HG03039 (cell line): Measurements from ENCODE around the gene PDK3.
A peak's percentile ranks its signal among the peaks of the same experiment; 100 is the strongest.

ENCODE experiments used
- ATAC-seq: cut with Tn5 transposase; IDR thresholded peaks from one replicate; pipeline ENCODE4 v1.9.1; 2021; ENCODE audit warnings: mild to moderate bottlenecking, moderate library complexity; ENCODE audit not compliant: unreplicated experiment

Gene PDK3

DNA sequence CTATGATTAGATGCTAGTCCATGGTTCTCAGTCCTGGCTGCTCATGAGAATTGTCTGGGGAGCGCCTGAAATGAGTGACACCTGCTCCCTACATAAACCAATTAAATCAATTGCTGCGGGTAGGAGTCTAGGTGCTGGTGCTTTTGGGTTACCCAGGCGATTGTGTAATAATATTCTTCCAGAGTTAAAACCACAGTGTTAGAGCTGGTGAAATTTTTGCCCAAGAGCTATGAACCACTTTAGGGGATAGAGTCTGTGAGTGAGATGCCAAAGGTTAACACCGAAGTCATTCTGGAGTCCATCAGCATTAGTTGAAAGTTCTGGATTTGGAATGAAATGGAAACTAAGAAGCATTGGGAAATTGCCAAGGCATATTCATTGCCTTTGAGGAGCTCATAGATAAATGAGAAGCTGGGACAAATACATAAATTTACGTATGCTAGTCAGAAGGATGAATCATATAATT lies 15.3 kb downstream of the PDK3 start:
- ATAC-seq = peak; percentile 21

DNA sequence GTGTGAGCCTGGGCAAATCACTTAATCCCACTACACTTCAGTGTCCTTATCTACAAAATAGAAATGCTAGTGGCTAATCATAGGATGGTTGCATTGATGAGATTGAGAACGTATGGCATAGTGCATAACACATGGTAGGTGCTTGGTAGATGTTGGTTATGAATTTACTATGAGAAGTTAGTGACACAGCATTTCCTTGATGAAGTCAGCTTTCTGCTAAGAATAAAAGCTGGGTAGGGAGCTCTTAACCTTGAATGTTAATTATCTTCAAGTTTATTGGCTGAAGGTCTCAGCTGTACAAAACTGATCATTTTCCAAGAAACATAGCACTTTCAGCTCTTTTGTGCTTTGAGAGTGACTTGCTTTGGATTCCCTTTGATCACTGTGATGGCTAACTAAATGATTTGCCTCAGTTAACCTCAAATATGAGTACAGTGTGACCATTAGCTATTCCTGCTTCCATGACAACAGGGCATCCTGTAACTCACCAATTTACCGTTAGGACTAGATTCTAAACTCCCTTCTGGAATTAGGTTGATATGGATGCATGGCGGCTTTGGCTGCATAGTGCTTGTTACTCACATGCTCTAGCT lies 17.8 kb downstream of the PDK3 start:
- no peak for ATAC-seq

DNA sequence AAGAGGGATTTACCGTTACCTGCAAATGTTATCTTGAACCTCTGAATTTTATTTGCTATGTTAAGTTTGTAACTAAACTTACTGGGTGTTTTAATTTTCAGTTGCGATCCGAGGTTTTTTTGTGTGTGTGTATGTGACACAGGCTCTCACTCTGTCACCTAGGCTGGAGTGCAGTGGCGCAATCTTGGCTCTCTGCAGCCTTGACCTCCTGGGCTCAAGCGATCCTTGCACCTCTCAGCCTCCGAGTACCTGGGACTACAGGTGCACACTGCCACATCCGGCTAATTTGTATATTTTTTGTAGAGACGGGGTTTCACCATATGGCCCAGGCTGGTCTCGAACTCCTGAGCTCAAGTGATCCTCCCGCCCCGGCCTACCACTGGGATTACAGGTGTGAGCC lies 18.5 kb downstream of the PDK3 start:
- ATAC-seq = no peak

DNA sequence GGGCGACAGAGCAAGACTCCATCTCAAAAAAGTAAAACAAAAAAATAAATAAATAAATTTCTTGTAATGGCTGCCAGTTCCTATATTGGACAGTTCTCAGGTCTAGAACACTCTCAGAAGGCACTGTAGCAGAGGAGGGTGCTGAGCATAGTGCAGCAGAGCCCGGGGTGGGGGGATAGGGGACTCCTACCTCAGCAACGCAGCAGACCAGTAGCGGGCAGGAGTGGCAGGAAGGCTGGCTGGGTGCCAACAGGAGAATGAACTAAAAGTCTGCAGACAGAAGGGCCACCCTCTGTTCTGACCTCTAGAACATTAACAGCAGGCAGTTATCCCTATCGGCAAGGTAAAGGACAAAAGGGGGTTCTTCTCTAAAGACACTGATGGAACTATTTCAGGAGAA lies 20.2 kb downstream of the PDK3 start:
- ATAC-seq = no peak

DNA sequence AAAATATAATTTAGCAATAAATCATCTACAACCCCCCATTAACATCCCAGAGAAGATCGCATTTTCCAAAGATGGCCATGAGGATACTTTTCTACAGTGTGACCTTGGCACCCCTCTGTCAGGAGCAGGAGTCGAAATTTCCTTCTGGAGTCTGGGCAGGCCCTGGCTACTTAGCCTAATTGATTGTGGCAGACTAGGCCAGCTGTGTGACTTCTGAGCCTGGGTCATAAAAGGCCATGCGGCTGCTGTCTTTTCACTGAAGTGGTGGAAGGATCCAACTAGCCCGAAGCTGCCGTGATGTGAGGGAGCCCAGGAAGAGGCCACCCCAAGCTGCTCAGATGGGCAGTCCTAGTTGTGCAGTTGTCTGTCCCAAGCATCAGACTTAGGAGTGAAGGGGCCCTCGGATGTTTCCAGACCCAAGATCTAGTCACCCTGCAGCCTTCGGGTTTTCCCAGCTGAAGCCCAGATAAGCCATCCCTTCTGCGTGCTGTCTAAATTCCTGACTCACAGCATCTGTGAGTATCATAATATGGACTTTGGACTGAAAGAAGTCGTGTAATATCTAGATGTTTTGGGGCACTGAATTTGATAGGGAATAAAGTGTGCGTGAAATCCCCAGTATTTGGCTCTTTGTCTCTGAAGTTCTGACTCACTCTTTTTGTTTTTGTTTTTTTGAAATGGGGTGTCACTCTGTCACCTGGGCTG lies 21.0 kb downstream of the PDK3 start:
- no peak for ATAC-seq

DNA sequence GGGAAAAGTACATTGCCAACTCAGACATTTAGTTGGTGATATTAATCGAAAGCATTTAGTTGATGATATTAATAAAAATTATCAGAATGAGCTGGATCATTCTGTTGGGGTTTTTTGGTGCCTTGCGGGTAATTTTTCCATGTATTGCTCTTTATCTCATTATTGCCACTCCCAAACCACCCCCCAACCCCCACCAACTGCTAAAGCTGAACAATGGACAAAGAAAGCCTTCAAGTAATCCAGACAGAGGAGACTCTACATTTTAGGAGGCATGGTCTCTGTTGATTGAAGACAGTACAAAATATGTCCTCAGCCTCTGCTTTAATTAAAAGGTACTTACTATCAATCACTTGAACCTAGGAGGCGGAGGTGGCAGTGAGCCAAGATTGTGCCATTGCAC lies 22.5 kb downstream of the PDK3 start:
- ATAC-seq = no peak

DNA sequence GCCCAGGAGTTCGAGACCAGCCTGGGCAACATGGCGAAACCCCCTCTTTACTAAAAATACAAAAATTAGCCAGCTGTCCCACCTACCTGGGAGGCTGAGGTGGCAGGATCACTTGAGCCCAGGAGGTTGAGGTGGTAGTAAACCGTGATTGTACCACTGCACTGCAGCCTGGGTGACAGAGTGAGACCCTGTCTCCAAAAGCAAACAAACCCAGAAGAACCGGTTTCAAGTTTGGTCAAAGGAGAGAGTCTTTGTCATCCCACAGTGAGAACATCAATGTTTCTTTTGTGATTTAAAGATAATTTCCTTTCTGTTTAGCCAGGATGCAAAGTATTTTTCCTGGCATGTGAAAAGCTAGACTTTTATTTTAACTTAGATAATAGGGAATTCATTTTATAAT lies 26.7 kb downstream of the PDK3 start:
- ATAC-seq = no peak

DNA sequence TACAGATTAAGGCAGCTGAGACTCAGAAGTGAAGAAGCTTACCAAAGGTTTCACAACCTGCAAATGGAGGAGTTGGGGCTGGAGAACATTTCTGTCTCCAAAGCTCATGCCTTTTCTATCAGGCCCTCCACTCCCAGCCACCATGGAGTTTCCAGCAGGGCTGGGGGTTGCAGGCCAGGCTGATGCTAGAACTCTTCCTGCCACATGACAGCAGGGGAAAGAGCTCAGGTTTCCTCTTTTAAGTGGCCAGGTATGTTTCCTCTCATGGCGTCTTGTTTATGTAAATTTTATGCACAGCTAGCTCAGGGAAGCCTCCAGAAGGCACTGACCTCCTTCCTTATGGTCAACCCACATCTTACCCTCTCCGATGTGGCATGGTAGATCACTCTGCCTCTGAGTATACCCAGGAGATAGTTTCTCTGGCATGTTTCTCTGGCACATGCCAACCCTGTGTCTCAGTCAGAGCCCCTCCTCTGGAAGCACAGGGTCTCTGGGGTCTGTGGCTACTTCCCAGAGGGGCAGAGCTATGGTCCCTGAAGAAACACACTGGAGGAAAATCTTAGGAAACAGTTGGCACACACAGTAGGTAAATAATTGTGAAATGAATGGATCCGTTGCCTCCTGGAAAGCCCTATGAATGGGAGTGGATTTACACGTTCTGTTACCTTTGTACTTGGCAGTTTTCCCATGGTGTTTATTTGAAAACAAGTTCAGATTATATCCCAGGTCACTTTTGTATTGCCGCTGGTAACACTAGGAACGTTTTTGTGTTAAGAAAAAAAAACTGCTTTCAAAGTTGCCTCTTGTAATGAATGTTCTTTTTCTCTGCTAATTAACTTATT lies 28.9 kb downstream of the PDK3 start:
- ATAC-seq = no peak

DNA sequence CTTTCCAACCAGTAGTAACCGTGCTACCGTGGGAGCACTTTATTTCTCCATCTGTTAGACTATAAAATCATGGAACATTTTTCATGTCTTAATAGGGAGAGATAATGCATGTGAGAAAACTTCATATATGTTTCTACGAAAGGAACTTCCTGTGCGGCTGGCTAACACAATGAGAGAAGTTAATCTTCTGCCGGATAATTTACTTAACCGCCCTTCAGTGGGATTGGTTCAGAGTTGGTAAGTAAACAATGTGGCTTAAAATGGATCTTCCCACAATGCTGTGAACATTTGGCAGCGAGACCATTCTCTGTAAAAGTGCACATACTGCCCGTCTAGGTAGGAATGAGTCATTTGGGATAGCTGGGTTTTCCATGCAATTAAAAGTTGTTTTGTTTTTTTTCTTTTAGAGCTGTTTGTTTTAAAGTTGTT lies 29.6 kb downstream of the PDK3 start:
- no peak for ATAC-seq

DNA sequence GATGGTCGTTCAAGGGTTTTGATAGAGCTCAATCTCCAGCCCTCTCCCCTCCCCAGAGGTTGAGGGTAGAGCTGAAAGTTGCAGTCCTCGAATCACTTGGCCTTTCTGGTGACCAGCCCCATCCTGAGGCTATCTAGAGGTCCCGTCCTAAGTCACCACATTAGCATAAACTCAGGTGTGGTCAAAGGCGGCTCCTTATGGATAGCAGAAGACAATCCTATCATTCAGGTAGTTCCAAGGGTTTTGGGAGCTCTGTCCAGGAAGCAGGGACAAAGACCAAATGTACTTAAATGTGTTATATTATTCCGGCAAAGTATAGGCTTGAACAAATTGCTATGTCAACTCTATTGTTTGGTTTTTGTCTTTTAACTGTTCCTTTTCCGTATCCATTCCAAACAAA lies 30.6 kb downstream of the PDK3 start:
- no peak for ATAC-seq

DNA sequence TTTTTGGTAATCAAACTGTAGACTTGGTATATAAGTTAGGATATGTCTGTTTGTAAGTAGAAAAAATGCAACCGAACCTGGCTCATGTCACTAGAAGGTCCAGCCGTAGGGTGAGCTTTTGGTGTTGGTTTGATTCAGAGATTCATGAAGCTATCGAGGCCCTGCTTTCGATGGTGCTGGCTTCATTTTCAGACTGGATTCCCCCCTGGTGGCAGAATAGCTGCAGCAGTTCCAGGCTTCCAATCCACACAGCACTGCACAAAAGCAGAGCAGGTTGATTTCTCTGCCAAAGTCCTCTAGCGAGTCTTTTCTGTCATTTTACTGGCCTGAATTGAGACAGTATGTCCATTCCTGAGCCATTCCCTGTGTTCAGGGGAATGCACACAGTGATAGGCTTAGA lies 33.1 kb downstream of the PDK3 start:
- no peak for ATAC-seq

DNA sequence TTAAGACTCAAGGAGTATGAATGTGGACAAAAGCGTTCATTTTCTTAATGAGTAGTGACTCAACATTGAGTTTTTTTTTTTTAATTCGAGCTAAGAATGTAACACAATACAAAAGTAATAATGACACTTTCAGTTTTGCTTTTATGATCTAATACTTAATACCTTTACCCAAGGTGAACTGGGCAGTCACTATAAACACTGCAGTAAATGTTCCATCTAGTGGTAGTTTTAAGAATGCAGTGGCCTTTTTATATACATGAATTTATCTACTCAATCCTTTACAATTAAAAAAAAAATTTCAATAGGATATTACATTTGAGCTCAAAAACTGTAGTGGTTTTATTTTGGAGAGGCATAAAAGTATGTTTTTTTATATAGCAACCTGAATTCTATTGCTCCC lies 33.9 kb downstream of the PDK3 start:
- ATAC-seq = no peak

DNA sequence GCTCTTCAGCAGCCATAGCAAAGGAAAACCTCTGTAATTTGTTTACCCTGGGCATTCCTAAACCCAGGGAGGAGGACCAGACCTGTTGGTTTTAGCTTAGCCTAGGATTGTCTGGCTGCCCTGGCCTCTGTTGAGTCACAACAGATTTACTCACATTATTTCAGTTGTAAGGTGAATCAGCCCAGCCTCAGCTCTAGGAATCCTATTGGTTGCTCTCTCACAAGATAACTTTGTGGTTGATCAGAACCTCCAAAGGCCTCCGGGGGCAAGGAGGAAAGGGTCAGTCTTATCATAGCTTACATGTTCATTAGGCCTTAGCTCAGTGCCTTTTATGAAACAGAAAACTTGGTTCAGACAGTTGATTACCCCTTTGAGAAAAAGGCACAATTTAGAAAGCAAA lies 41.0 kb downstream of the PDK3 start:
- ATAC-seq = peak; percentile 70

DNA sequence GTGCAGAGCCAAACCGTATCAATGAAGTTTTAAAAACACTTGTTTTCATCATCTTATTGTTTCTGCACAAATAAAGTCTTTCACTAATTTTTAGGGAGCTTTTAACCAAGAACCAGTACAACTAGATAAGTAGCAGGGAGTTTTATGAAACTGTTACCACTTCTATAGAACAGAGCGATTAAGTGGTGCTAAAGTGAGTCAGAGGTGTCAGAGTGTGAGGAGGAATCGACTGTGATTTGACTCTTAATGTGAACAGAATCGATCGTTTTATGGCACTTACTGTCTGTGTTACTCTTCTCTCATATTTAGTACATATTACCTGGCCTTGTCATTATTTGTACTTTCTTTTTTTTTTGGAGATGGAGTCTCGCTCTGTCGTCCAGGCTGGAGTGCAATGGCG lies 43.3 kb downstream of the PDK3 start:
- no peak for ATAC-seq

DNA sequence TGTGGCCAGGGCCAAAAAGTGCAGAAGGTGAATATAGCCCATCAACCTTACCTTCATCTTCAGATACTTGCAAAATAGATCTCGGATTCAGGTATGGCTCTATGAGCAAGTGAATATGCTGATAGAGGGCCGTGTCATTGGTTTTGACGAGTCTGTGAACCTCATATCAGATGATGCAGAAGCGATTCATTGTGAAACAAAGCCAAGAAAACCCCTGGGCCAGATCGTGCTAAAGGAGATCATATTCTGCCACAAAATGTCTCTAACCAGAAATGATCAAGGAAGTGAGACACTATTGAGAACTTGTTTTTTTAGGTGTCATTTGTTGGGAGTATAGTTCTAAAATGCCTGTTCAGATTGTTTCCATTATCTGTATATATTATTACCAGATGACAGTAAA lies 48.3 kb downstream of the PDK3 start:
- peak; percentile 93 for ATAC-seq

DNA sequence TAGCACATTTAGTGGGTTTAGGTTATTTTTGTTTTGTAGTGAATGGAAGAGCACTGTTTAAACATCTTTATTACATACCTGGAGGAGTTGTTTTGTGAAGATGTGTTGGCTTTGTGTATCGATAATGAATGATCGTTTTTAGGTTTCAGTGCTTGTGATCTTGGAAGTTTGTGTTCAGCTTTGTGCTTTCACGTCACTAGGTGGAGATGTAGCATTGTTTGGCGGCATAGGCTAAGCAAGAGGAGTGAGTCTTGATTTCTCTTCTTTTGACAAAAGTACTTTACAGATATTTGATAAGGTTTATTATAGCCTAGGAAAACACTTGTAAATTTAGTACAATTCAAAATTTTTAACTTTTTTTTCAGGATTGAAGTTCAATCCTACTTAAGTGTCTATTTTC lies 50.4 kb downstream of the PDK3 start:
- ATAC-seq = no peak

DNA sequence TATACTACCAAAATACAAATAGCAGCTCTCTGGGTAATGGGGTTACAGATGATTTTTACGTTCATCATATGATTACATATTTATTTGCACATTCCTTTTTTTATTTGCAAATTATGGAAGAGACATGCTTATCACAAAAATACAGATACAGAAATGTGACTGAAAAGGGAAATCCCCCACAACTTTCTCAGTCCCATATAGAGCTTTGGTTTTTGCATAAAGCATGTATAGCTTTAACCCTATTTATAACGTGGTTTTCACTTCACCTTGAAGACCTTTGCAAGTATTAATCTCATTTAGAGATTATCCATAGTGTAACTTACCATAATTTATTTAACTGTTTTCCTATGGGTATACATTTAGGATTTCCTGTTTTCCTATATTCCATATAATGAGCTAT lies 55.4 kb downstream of the PDK3 start:
- no peak for ATAC-seq

DNA sequence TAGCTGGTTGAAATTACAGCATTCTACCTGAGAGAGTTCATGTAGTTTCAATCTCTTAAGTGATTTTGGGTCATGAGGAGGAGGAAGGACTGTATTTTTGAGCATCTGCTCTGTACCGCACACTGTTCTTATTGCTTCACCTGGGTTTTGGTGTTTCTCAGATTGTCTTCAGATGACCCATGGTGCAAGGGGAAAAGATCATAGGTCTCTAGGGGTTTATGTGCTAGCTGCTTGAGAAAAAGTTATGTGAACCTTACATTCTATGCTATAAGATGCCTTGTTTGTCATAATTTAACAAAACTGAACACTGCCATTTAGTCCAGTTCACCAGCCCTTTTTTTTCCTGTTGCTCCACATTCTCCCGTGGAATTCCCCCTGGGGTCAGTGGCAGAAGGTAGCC lies 60.4 kb downstream of the PDK3 start:
- no peak for ATAC-seq

DNA sequence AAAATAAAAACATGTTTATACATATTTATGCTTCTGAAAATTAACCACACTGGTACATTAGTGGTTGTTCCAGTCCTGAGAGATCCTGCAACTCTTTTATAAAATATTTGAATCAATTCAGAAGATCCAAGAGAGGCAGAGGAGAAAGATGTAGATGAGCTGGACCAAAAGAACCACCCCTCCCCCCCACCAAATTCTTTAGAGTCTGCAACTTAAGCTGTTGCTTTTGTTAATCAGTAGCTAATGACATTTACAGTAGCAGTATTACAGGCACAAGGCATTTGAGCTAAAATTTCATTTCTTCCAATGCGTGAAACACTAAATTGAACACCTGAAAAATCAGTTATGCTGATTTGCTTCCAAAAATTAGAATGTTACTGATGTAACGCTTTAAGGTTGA lies 61.5 kb downstream of the PDK3 start:
- ATAC-seq = no peak

DNA sequence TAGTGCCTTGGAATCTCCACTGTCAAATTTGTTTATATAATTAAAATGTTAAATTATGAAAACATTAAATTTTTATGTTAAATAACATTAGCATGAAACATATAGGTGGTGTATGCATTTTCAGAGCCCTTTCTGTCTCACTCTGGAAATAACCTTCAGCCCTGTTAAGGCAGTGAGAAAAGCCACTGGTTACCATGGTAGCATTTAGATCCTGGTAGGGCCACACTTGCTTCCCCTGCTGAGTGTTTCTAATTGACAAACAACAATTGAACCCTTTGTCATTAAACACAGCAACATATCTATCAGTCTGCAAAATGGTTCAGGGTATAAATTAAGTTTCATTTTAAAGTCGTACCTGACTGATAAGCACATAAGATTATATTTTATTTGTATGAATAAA lies 63.5 kb downstream of the PDK3 start:
- ATAC-seq = no peak

DNA sequence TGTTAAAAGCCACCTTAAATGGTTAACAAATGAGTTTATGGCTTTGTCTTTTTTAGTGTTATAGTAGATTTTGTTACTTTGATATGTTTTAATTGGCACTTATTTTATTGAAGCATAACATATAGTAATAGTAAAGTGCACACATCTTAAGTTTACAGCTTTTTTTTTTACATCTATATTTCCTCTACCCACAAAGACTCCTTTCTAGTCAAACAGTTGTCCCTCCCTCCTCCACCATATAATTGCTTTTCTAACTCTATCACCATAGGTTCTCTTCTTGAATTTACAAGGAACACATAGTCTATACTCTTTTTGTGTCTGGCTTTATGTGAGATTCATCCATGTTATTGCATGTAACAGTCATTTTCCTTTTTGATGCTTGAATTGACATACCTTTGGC lies 71.5 kb downstream of the PDK3 start:
- no peak for ATAC-seq

DNA sequence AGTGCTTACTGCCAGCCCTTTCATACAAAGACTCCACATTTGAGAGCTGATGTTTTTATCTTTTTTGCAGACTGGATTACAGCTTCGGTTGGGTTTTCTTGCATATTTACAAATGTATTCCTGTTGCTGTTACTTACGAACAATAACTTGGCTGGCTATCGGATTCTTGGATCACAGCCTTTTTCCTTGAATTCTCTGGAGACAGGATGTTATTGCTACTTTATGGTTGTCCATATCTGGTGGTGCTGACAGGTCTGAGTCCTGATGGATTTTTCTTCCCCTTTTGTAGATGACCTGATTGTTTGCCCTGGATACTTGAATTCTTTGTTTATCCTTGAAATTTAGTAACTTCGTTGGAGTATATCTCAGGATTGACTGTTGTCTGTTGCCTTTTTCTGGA lies 77.7 kb downstream of the PDK3 start:
- ATAC-seq = no peak
